Gastrocnemius medialis (tissue), 4 donors: ENCODE results near the gene B2M. TPM values are rescaled to one million over a fixed set of nuclear protein-coding genes. Genes with fewer than 3 reads are reported as not detected.
"Not testable (repeated sequence)": the region's sequence is repeated elsewhere in the genome, so short reads cannot be mapped to it uniquely, and the experiment has no call there.

Source experiments
- ATAC-seq, 2 donors: fragments of 150-250 bp; one replicate each; pipeline ENCODE4 v1.9.1; 2016
- DNase-seq, 2 donors: peaks; one replicate each; pipeline ENCODE4 v3.0.0-alpha.2; 2019
- H3K27ac ChIP-seq, 4 donors: fragments of 200-600 bp; sonication (generic); 1 replicate in 1 of 4; 2 replicates in 3 of 4; pipeline ENCODE4 v1.5.1; 2016 to 2018; ENCODE audit warnings: mild to moderate bottlenecking in 2 of 4, moderate library complexity in 1 of 4
- H3K27me3 ChIP-seq, 3 donors: fragments of 200-600 bp; sonication (generic) in 2 of 3; 1 replicate in 1 of 3; 2 replicates in 2 of 3; pipeline versions ENCODE4 v1.5.1 to v1.6.0; 2016 to 2019; ENCODE audit warnings: mild to moderate bottlenecking in 1 of 3, moderate library complexity in 1 of 3
- H3K36me3 ChIP-seq, 2 donors: fragments of 200-600 bp; sonication (generic) in 1 of 2; one replicate each; pipeline ENCODE4 v1.5.1; 2017 to 2018
- H3K4me1 ChIP-seq, 2 donors: fragments of 200-600 bp; sonication (generic) in 1 of 2; one replicate each; pipeline ENCODE4 v1.5.1; 2016 to 2017; ENCODE audit warnings: mild to moderate bottlenecking in 2 of 2
- H3K4me3 ChIP-seq, 4 donors: fragments of 200-600 bp; sonication (generic) in 3 of 4; 1 replicate in 1 of 4; 2 replicates in 3 of 4; pipeline ENCODE4 v1.5.1; 2016 to 2019; ENCODE audit warnings: mild to moderate bottlenecking in 2 of 4
- H3K9me3 ChIP-seq, 3 donors: fragments of 200-600 bp; sonication (generic) in 2 of 3; 1 replicate in 1 of 3; 2 replicates in 2 of 3; pipeline ENCODE4 v1.5.1; 2016 to 2019
- POLR2A ChIP-seq, 2 donors: fragments of 450-650 bp; IDR thresholded peaks; one replicate each; pipeline ENCODE4 v1.6.1; 2017; ENCODE audit warnings: antibody characterized with exemption in 2 of 2, mild to moderate bottlenecking in 2 of 2, moderate library complexity in 2 of 2
- in situ Hi-C, 4 donors: fragments of 200-750 bp; cut with MboI; loops; one replicate each; pipeline versions ENCODE4 v1.15.0 to v1.8.0; 2017; ENCODE audit warnings: low sequenced_read_pairs in 4 of 4
- intact Hi-C: fragments of 100-400 bp; cut with DNase I; formaldehyde crosslinking; loops from one replicate; pipeline ENCODE4 v1.15.1; 2023; ENCODE audit warnings: low total_unique reads
- total RNA-seq, 4 donors: library from RNA; depleted of rRNA; stranded (reverse); fragments of >200 nt; gene quantifications; one replicate each; pipeline versions ENCODE4 v1.1.0 to v1.2.3, GENCODE V29; 2016
- TF ChIP-seq, protein P1 (sequence below), 5 experiments: fragments of 450-650 bp in 3 of 5; fragments of 200-600 bp in 2 of 5; sonication (generic) in 2 of 5; IDR thresholded peaks in 4 of 5; conservative IDR thresholded peaks in 1 of 5; 1 replicate in 4 of 5; 2 replicates in 1 of 5; pipeline ENCODE4 v1.5.1; 2016 to 2019; ENCODE audit warnings: antibody characterized with exemption in 5 of 5, mild to moderate bottlenecking in 3 of 5, moderate library complexity in 3 of 5

The B2M gene
- total RNA-seq, 4 donors from 2014 or later: 787 to 1,106 (median 928) TPM

DNA sequence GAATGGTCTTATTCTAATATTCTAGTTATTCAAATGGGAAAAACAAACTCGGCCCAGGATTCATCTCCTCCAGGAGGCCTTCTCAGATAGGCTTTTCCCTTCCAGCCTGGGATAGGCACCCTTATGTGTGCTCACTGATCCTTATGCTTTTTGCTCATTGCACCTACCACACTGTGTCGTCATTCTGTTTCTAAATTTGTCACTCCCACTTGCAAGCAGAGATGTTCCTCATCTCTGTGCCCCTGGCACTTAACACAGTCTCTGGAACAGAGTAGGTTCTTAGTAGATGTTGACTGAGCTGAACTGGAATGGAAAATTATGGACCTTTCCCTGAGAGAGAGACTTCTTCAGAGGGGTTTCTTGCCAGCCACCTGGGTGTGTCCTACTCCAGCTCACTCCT lies 29.1 kb upstream of the B2M start:
- ATAC-seq: no peak
- no peak overlapping the region for H3K27ac ChIP-seq
- intact Hi-C loops: no loop called here

DNA sequence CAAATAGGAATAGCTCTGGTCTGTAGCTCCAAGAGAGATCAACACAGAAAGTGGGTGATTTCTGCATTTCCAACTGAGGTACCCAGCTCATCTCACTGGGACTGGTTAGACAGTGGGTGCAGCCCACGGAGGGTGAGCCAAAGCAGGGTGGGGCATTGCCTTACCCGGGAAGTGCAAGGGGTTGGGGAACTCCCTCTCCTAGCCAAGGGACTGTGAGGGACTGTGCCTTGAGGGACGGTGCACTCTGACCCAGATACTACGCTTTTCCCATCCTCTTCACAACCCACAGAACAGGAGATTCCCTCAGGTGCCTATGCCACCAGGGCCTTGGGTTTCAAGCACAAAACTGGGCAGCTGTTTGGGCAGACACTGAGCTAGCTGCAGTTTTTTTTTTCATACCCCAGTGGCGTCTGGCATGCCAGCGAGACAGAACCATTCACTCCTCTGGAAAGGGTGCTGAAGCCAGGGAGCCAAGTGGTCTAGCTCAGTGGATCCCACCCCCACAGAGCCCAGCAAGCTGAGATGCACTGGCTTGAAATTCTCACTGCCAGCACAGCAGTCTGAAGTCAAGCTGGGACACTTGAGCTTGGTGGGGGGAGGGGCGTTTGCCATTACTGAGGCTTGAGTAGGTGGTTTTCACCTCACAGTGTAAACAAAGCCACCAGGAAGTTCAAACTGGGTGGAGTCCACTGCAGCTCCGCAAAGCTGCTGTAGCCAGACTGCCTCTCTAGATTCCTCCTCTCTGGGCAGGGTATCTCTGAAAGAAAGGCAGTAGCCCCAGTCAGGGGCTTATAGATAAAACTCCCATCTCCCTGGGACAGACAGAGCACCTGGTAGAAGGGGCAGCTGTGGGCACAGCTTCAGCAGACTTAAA lies 28.3 kb upstream of the B2M start:
- intact Hi-C loops, H3K9me3 ChIP-seq, H3K36me3 ChIP-seq, H3K27ac ChIP-seq, ATAC-seq, H3K4me3 ChIP-seq, in situ Hi-C loops, H3K27me3 ChIP-seq: not testable (repeated sequence)
- H3K4me1 ChIP-seq: peaks cover 0 to 10% of the 10 kb centered on the region in 2 donors
- peak in 1 of 2 donors; percentile 32 for DNase-seq

More for the DNA sequence above, 29.1 kb upstream of the B2M start:
- TF ChIP-seq POLR2A (IDR thresholded peaks at IDR 0.05): no peak
- TF ChIP-seq, protein P1, sequence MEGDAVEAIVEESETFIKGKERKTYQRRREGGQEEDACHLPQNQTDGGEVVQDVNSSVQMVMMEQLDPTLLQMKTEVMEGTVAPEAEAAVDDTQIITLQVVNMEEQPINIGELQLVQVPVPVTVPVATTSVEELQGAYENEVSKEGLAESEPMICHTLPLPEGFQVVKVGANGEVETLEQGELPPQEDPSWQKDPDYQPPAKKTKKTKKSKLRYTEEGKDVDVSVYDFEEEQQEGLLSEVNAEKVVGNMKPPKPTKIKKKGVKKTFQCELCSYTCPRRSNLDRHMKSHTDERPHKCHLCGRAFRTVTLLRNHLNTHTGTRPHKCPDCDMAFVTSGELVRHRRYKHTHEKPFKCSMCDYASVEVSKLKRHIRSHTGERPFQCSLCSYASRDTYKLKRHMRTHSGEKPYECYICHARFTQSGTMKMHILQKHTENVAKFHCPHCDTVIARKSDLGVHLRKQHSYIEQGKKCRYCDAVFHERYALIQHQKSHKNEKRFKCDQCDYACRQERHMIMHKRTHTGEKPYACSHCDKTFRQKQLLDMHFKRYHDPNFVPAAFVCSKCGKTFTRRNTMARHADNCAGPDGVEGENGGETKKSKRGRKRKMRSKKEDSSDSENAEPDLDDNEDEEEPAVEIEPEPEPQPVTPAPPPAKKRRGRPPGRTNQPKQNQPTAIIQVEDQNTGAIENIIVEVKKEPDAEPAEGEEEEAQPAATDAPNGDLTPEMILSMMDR (IDR thresholded peaks at IDR 0.05 in 4 of 5, conservative IDR thresholded peaks at IDR 0.05 in 1 of 5): no peak
- in situ Hi-C loops: no loop called here
- no peak for DNase-seq
- no peaks in the 10 kb centered on the region for H3K27me3 ChIP-seq
- no peak overlapping the region for H3K4me3 ChIP-seq
- no peaks in the 10 kb centered on the region for H3K36me3 ChIP-seq
- H3K4me1 ChIP-seq: peaks cover 0 to 10% of the 10 kb centered on the region in 2 donors
- H3K9me3 ChIP-seq: no peaks in the 10 kb centered on the region

DNA sequence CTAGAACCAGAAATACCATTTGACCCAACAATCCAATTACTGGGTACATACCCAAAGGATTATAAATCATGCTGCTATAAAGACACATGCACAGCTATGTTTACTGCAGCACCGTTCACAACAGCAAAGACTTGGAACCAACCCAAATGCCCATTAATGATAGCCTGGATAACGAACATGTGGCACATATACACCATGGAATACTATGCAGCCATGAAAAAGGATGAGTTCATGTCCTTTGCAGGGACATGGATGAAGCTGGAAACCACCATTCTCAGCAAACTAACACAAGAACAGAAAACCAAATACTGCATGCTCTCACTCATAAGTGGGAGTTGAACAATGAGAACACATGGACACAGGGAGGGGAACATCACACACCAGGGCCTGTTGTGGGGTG lies 22.0 kb upstream of the B2M start:
- H3K4me1 ChIP-seq, H3K36me3 ChIP-seq, H3K27ac ChIP-seq, intact Hi-C loops, DNase-seq, ATAC-seq, H3K9me3 ChIP-seq, H3K4me3 ChIP-seq, H3K27me3 ChIP-seq, in situ Hi-C loops: not testable (repeated sequence)

DNA sequence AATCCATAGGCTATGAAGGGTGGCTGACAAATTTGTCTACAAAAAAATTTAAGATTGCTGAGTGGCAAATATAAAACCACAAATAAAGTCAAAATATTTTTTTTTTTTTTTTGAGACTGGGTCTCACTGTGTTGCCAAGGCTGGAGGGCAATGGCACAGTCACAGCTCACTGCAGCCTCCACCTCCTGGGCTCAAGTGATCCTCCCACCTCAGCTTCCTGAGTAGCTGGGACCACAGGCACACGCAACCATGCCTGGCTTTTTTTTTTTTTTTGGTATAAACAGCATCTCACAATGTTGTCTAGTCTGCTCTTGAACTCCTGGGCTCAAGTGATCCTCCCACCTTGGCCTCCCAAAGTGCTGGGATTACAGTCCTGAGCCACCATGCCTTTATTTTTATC lies 21.1 kb upstream of the B2M start:
- H3K4me1 ChIP-seq, ATAC-seq, DNase-seq, H3K27ac ChIP-seq, H3K36me3 ChIP-seq, intact Hi-C loops, in situ Hi-C loops, H3K27me3 ChIP-seq, H3K4me3 ChIP-seq, H3K9me3 ChIP-seq: not testable (repeated sequence)

DNA sequence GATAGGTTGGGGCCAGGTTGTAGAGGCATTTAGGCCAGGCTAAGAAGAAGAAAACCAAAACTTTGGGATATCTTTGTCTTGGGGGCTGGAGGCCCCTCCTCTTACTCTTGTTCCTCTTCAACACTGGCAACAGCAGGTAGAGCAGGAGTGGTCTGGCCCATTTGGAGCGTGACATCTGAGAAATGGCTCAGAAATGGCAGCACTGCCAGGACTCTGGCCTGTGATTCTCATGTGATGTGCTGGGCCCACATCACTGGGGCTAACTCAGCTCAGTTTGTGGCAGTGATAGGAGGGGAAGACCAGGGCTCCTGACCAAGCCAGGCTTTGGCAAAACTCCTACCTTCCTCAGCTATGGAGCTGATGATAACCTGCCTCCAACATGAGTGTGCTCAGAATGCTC lies 18.7 kb upstream of the B2M start:
- no peak overlapping the region for H3K4me3 ChIP-seq
- intact Hi-C loops (no loop called here), in situ Hi-C loops (no loop called here)
- H3K4me1 ChIP-seq: no peaks in the 10 kb centered on the region
- H3K36me3 ChIP-seq: no peaks in the 10 kb centered on the region
- ATAC-seq: no peak
- H3K27ac ChIP-seq: no peak overlapping the region
- H3K27me3 ChIP-seq: no peaks in the 10 kb centered on the region
- H3K9me3 ChIP-seq: no peaks in the 10 kb centered on the region
- DNase-seq: no peak
- TF ChIP-seq, protein P1 (IDR thresholded peaks at IDR 0.05 in 4 of 5, conservative IDR thresholded peaks at IDR 0.05 in 1 of 5): no peak
- no peak for TF ChIP-seq POLR2A (IDR thresholded peaks at IDR 0.05)

DNA sequence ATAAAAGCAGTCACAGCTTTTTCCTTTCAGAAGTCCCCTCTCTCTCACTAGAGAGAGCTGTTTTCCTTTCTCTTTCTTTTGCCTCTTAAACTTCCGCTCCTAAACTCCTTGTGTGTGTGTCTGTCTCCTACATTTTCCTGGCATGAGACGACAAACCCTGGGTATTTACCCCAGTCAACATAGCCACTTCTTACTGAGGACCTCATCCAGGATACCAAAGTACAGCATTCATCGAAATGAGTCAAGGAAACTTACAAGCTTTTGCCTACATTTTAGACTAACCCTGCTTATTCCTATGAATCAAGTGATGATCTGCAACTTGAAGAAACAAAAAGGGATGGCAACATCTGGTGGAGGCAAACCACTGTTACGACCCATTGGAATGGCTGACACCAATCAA lies 16.9 kb upstream of the B2M start:
- no peaks in the 10 kb centered on the region for H3K36me3 ChIP-seq
- DNase-seq (no peak), ATAC-seq (no peak)
- TF ChIP-seq POLR2A (IDR thresholded peaks at IDR 0.05): no peak
- TF ChIP-seq, protein P1 (IDR thresholded peaks at IDR 0.05 in 4 of 5, conservative IDR thresholded peaks at IDR 0.05 in 1 of 5): no peak
- H3K9me3 ChIP-seq: no peaks in the 10 kb centered on the region
- in situ Hi-C loops (no loop called here), intact Hi-C loops (no loop called here)
- no peak overlapping the region for H3K4me3 ChIP-seq
- H3K27ac ChIP-seq: no peak overlapping the region
- no peaks in the 10 kb centered on the region for H3K27me3 ChIP-seq
- H3K4me1 ChIP-seq: no peaks in the 10 kb centered on the region
